Activated CD4-positive, alpha-beta memory T cell treated with anti-CD3 and anti-CD28 coated beads, Interleukin-2, amount 10 ng/mL, durations not matched to agents 7 days and 5 days (primary cell): ENCODE data around the gene DDX46. TPM values are rescaled to one million over a fixed set of nuclear protein-coding genes. Genes with fewer than 3 reads are reported as not detected.
A peak's percentile ranks its signal among the peaks of the same experiment; 100 is the strongest.

ENCODE experiments used
- CTCF ChIA-PET: fragments of 350-600 bp; sonication (Branson Sonifier 250); formaldehyde crosslinking; loops from one replicate; lab custom pipeline; 2021; ENCODE audit warnings: antibody characterized with exemption, inconsistent platforms; lab: Charles Lee
- POLR2A ChIA-PET: fragments of 350-600 bp; sonication (Branson Sonifier 250); formaldehyde crosslinking; loops from one replicate; lab custom pipeline; 2021; ENCODE audit warnings: antibody characterized with exemption; lab: Charles Lee
- DNase-seq: peaks from one replicate; pipeline ENCODE4 v3.0.0-alpha.2; 2020
- H3K27ac Mint-ChIP-seq: one replicate; pipeline ENCODE4 v1.8.0; 2021; ENCODE audit warnings: mild to moderate bottlenecking, mixed read lengths
- H3K27me3 Mint-ChIP-seq: one replicate; pipeline ENCODE4 v1.8.0; 2021; ENCODE audit warnings: mixed read lengths
- H3K36me3 Mint-ChIP-seq: one replicate; pipeline ENCODE4 v1.8.0; 2021; ENCODE audit warnings: low read depth, mixed read lengths
- H3K4me1 Mint-ChIP-seq: one replicate; pipeline ENCODE4 v1.8.0; 2021; ENCODE audit warnings: mixed read lengths
- H3K4me3 Mint-ChIP-seq: one replicate; pipeline ENCODE4 v1.8.0; 2021; ENCODE audit warnings: mild to moderate bottlenecking, mixed read lengths
- H3K9me3 Mint-ChIP-seq: one replicate; pipeline ENCODE4 v1.8.0; 2021; ENCODE audit warnings: mixed read lengths
- total RNA-seq, 2 experiments: library from RNA; stranded (reverse); gene quantifications; one replicate each; pipeline ENCODE4 v1.2.3, GENCODE V29; 2021

Gene DDX46
- total RNA-seq, 2 experiments from 2014 or later: 51.8 to 56.7 TPM

- no peak for DNase-seq
- ChIA-PET POLR2A (interaction anchor here (1.0 kb wide), 1 partner anchor 11 kb away, joined by 3 read pairs; no protein-coding TSS in a partner anchor), CTCF (no interaction called here)
- Mint-ChIP-seq H3K36me3 (peaks cover 67% of the 10 kb centered on the region), H3K4me1 (no peaks in the 10 kb centered on the region), H3K4me3 (no peak overlapping the region), H3K27ac (no peak overlapping the region), H3K9me3 (no peaks in the 10 kb centered on the region), H3K27me3 (no peaks in the 10 kb centered on the region)
Measured at GRCh38 chr5:134792286-134792685, 33.7 kb downstream of the DDX46 start.

DNA sequence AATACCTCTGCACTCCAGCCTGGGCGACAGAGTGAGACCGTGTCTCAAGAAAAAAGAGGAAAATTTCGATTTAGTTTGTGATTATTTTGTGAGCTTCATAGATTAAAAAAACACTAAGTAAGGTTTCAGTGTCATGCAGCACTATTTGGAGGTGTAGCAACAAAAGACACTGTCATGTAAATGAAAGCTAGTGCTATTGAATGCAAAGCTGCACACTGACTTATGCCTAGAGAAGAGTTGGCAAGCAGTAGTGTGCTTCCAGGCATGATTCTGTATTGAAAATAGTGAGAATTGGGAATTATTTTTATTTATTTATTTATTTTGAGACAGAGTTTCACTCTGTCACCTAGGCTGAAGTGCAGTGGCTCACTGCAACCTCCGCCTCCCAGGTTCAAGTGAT is 34.5 kb downstream of the DDX46 start:
- H3K36me3 Mint-ChIP-seq: peaks cover 74% of the 10 kb centered on the region
- no peak for DNase-seq
- H3K9me3 Mint-ChIP-seq: no peaks in the 10 kb centered on the region
- H3K27ac Mint-ChIP-seq: no peak overlapping the region
- POLR2A ChIA-PET: no interaction called here
- CTCF ChIA-PET: interaction anchor here (1.0 kb wide), 1 partner anchor 184 kb away, joined by 3 read pairs; no protein-coding TSS in a partner anchor
- no peak overlapping the region for H3K4me3 Mint-ChIP-seq
- H3K27me3 Mint-ChIP-seq: no peaks in the 10 kb centered on the region
- no peaks in the 10 kb centered on the region for H3K4me1 Mint-ChIP-seq

- no peak for DNase-seq
- ChIA-PET POLR2A (no interaction called here), CTCF (no interaction called here)
- Mint-ChIP-seq H3K27me3 (no peaks in the 10 kb centered on the region), H3K36me3 (peaks cover 78% of the 10 kb centered on the region), H3K9me3 (no peaks in the 10 kb centered on the region), H3K4me1 (no peaks in the 10 kb centered on the region), H3K4me3 (no peak overlapping the region), H3K27ac (no peak overlapping the region)
Measured at GRCh38 chr5:134794082-134794481, 35.5 kb downstream of the DDX46 start.

- Mint-ChIP-seq H3K4me1 (no peaks in the 10 kb centered on the region), H3K27ac (no peak overlapping the region), H3K27me3 (no peaks in the 10 kb centered on the region), H3K36me3 (peaks cover 73% of the 10 kb centered on the region), H3K4me3 (no peak overlapping the region), H3K9me3 (no peaks in the 10 kb centered on the region)
- POLR2A ChIA-PET: no interaction called here
- DNase-seq: no peak
- CTCF ChIA-PET: no interaction called here
Measured at GRCh38 chr5:134794819-134795218, 36.2 kb downstream of the DDX46 start.

- Mint-ChIP-seq H3K9me3 (no peaks in the 10 kb centered on the region), H3K27ac (no peak overlapping the region), H3K4me3 (no peak overlapping the region), H3K36me3 (peaks cover 67% of the 10 kb centered on the region), H3K27me3 (no peaks in the 10 kb centered on the region), H3K4me1 (peaks cover under 1% of the 10 kb centered on the region)
- DNase-seq: no peak
- POLR2A ChIA-PET: no interaction called here
- CTCF ChIA-PET: no interaction called here
Measured at GRCh38 chr5:134798468-134798867, 39.9 kb downstream of the DDX46 start.

DNA sequence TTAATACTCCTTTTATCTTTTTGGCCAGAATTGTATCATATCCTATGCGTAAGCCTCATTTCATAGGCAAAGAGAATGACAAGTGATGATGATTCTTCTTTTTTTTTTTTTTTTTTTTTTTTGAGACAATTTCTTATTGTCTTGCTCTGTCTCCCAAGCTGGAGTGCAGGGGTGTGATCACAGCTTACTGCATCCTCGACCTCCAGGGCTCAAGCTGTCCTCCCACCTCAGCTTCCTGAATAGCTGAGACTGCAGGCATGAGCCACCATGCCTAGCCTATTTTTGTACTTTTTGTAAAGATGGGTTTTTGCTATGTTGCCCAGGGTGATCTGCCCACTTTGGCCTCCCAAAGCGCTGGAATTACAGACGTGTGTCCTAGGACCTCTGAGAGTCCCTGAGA is 45.2 kb downstream of the DDX46 start:
- ChIA-PET POLR2A (interaction anchor here (0.5 kb wide), 1 partner anchor 66 kb away, joined by 3 read pairs; no protein-coding TSS in a partner anchor), CTCF (no interaction called here)
- no peak overlapping the region for H3K4me3 Mint-ChIP-seq
- DNase-seq: no peak
- H3K36me3 Mint-ChIP-seq: peaks cover 40% of the 10 kb centered on the region
- H3K27me3 Mint-ChIP-seq: no peaks in the 10 kb centered on the region
- H3K4me1 Mint-ChIP-seq: peaks cover 1% of the 10 kb centered on the region
- no peak overlapping the region for H3K27ac Mint-ChIP-seq
- no peaks in the 10 kb centered on the region for H3K9me3 Mint-ChIP-seq

- no peaks in the 10 kb centered on the region for H3K9me3 Mint-ChIP-seq
- peak overlapping the region; percentile 47 for H3K27ac Mint-ChIP-seq
- H3K4me3 Mint-ChIP-seq: no peak overlapping the region
Measured at GRCh38 chr5:134813407-134813806, 54.8 kb downstream of the DDX46 start.

DNA sequence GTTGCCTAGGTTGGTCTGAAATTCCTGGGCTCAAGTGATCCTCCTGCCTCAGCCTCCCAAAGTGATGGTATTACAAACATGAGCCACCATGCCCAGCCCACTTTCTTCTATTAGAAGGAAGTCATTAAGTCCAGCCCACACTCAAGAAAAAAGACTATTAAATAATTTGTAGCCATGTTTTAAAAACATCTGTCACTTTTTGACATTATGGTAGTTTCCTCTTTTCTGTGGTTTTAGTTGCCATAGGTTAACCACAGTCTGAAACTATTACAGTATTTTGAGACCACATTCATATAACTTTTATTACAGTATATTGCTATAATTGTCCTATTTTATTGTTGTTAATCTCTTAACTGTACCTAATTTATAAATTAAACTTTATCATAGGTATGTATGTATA is 55.2 kb downstream of the DDX46 start:
- Mint-ChIP-seq H3K4me3 (no peak overlapping the region), H3K27ac (no peak overlapping the region), H3K9me3 (no peaks in the 10 kb centered on the region), H3K4me1 (peaks cover 12% of the 10 kb centered on the region), H3K27me3 (no peaks in the 10 kb centered on the region), H3K36me3 (peaks cover 36% of the 10 kb centered on the region)
- POLR2A ChIA-PET: no interaction called here
- DNase-seq: no peak
- CTCF ChIA-PET: no interaction called here

More at GRCh38 chr5:134813407-134813806, 54.8 kb downstream of the DDX46 start:
- H3K4me1 Mint-ChIP-seq: peaks cover 12% of the 10 kb centered on the region
- H3K27me3 Mint-ChIP-seq: no peaks in the 10 kb centered on the region
- H3K36me3 Mint-ChIP-seq: peaks cover 36% of the 10 kb centered on the region
- CTCF ChIA-PET: no interaction called here
- no peak for DNase-seq
- POLR2A ChIA-PET: no interaction called here

DNA sequence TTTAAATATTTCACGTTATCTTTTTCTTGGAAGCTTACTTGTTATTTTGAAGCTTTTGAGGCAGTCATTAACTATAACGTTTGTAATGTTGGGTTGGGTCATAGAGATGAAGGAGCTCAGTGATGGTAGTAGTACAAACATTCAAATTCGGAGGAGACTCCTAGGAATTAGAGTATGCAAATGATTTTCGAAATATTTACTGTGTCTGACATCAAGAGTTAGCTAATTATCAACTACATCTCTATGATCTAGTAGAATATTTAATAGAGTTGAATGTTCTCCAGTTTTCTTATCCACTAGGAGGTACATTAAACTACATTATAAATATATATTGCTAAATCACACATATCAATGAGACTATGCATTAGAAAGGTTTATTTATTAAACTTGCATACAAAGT is 58.4 kb downstream of the DDX46 start:
- H3K27ac Mint-ChIP-seq: no peak overlapping the region
- DNase-seq: no peak

DNA sequence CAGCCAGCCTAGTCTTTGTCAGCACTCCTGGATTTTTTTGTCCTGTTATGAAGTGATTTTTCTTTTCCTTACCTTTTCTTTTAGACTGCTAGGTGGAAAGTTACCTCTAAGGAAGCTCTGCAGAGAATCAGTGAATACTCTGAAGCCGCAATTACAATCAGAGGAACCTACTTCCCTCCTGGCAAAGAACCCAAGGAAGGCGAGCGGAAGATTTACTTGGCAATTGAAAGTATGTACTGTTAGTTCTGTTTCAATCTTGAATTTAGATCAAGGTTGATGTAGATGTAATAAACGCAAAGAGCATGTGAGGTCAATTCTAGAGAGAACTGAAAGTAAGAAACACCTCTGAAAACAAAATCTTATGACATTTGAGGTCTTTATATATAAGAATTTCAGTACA is 60.2 kb downstream of the DDX46 start:
- ChIA-PET CTCF (no interaction called here), POLR2A (interaction anchor here (1.5 kb wide), 1 partner anchor 60 kb away, joined by 4 read pairs; the partner anchor contains the start of gene DDX46)
- DNase-seq: no peak
- Mint-ChIP-seq H3K27me3 (no peaks in the 10 kb centered on the region), H3K9me3 (no peaks in the 10 kb centered on the region), H3K27ac (no peak overlapping the region), H3K4me1 (peaks cover 4% of the 10 kb centered on the region), H3K4me3 (no peak overlapping the region), H3K36me3 (peaks cover 42% of the 10 kb centered on the region)

More for the DNA sequence above, 58.4 kb downstream of the DDX46 start:
- no peak overlapping the region for H3K4me3 Mint-ChIP-seq
- CTCF ChIA-PET: interaction anchor here (0.6 to 0.7 kb wide), 4 partner anchors 11 to 112 kb away, joined by 3 to 4 read pairs (median 4); no protein-coding TSS in a partner anchor
- H3K4me1 Mint-ChIP-seq: peaks cover 12% of the 10 kb centered on the region
- POLR2A ChIA-PET: interaction anchor here (1.1 to 3.4 kb wide), 3 partner anchors 28 to 88 kb away, joined by 3 to 10 read pairs (median 5); partner anchors contain the start of genes C5orf24 and PCBD2
- H3K27me3 Mint-ChIP-seq: no peaks in the 10 kb centered on the region
- no peaks in the 10 kb centered on the region for H3K9me3 Mint-ChIP-seq
- peaks cover 36% of the 10 kb centered on the region for H3K36me3 Mint-ChIP-seq

DNA sequence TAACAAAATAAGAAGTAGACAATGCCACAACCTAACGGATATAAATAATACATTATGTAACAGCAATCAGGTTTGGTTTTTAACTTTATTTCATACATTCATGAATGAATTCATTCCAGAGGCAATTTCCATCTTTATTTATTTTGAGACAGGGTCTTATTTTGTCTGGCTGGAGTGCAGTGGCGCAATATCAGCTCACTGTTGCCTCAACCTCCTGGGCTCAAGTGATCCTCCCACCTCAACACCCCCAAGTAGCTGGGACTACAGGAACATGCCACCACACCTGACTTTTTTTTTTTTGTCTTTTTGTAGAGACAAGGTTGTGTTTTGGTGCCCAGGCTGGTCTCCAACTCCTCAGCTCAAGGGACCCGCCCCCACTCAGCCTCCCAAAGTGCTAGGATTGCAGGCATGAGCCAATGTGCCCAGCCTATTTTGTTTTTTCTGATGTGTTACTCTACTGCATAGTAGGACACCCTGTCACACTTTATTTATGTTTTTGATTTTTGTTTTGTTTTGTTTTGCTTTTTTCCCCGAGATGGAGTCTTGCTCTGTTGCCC is 60.9 kb downstream of the DDX46 start:
- peaks cover under 1% of the 10 kb centered on the region for H3K4me1 Mint-ChIP-seq
- CTCF ChIA-PET: no interaction called here

GRCh38 chr5:134821841-134822240 is 63.3 kb downstream of the DDX46 start:
- ChIA-PET POLR2A (no interaction called here), CTCF (interaction anchor here (1.5 kb wide), 1 partner anchor 84 kb away, joined by 3 read pairs; the partner anchor contains the start of gene CAMLG)
- H3K36me3 Mint-ChIP-seq: peaks cover 47% of the 10 kb centered on the region
- no peaks in the 10 kb centered on the region for H3K27me3 Mint-ChIP-seq
- no peak for DNase-seq
- H3K4me3 Mint-ChIP-seq: no peak overlapping the region
- no peaks in the 10 kb centered on the region for H3K4me1 Mint-ChIP-seq
- no peak overlapping the region for H3K27ac Mint-ChIP-seq
- no peaks in the 10 kb centered on the region for H3K9me3 Mint-ChIP-seq

More for the DNA sequence above, 60.9 kb downstream of the DDX46 start:
- no peak for DNase-seq
- Mint-ChIP-seq H3K9me3 (no peaks in the 10 kb centered on the region), H3K4me3 (no peak overlapping the region), H3K27me3 (no peaks in the 10 kb centered on the region), H3K36me3 (peaks cover 40% of the 10 kb centered on the region), H3K27ac (no peak overlapping the region)
- POLR2A ChIA-PET: no interaction called here

DNA sequence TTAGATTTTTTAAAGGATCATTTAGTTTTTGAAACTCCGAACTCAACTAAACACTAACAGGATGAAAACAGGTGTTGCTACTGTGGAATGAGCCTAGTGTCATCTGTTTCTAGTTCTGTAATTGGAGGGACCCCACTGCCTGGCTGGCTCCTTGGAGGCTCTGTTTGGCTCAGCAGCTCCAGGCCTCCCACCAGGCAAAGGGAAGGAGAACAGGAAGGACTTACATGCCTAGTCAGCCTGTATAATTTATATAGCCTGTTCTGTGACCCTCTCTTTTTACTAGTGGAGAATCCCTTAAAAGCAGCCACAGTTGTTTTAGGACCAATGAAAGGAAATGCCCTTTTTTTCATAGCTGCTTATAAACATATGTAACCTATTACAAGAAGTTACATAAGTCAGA is 66.1 kb downstream of the DDX46 start:
- H3K27me3 Mint-ChIP-seq: no peaks in the 10 kb centered on the region
- DNase-seq: no peak
- peaks cover 44% of the 10 kb centered on the region for H3K36me3 Mint-ChIP-seq
- H3K9me3 Mint-ChIP-seq: no peaks in the 10 kb centered on the region
- ChIA-PET CTCF (no interaction called here), POLR2A (interaction anchor here (1.0 to 1.8 kb wide), 2 partner anchors 21 to 22 kb away, joined by 3 to 8 read pairs; partner anchors contain the start of gene C5orf24)
- no peak overlapping the region for H3K27ac Mint-ChIP-seq
- H3K4me3 Mint-ChIP-seq: no peak overlapping the region
- no peaks in the 10 kb centered on the region for H3K4me1 Mint-ChIP-seq
